ENCODE results near the gene COX19. TPM values are rescaled to one million over a fixed set of nuclear protein-coding genes. Genes with fewer than 3 reads are reported as not detected.

Gene COX19
- total RNA-seq, 1 experiment from 2014 or later: 14.4 TPM

GRCh38 chr7:917255-918117 is 57.9 kb downstream of the COX19 start:
- Histone ChIP-seq H3K36me3 (ENCODE audit: control insufficient read depth, insufficient read depth, low read length) (no peaks in the 10 kb centered on the region), H3K9me3 (ENCODE audit: control insufficient read depth, insufficient read depth, low read depth, low read length) (no peaks in the 10 kb centered on the region), H3K4me3 (ENCODE audit: low read depth in 2 of 2, low read length in 2 of 2) (no peak overlapping the region), H3K4me1 (ENCODE audit: control insufficient read depth, insufficient read depth, low read length) (peaks cover 18% of the 10 kb centered on the region), H3K27ac (ENCODE audit: low read length) (no peak overlapping the region), H3K27me3 (ENCODE audit: control insufficient read depth, insufficient read depth, low read length) (no peaks in the 10 kb centered on the region)
- no peak for DNase-seq (ENCODE audit: low read depth, low spot score)
- in situ Hi-C loops (cut with HindIII; ENCODE audit: low pct_unique_long_range_greater_than_20kb, low sequenced_read_pairs) (no loop called here), intact Hi-C loops (cut with micrococcal nuclease; ENCODE audit: unreplicated experiment) (no loop called here)
- TF ChIP-seq REST (IDR thresholded peaks at IDR 0.05; ENCODE audit: insufficient read depth in 1 of 2, low read depth in 2 of 2, low read length in 1 of 2): no peak
- no peak for TF ChIP-seq TCF7L2 (IDR thresholded peaks at IDR 0.05; ENCODE audit: low read depth, low read length)
- no peak for TF ChIP-seq CTCF (IDR thresholded peaks at IDR 0.05)
- no peak for TF ChIP-seq POLR2AphosphoS5 (IDR thresholded peaks at IDR 0.05; ENCODE audit: low read depth, low read length)
- no peak for TF ChIP-seq SIN3A (IDR thresholded peaks at IDR 0.05; ENCODE audit: borderline replicate concordance, insufficient read depth, low read depth, low read length)
- ChIA-PET CTCF (interaction anchor here (0.7 kb wide), 1 partner anchor 606 kb away, joined by 12 read pairs; no protein-coding TSS in a partner anchor), POLR2A (no interaction called here)
- no peak for ATAC-seq
- BruUV-seq (replicated peaks): no TSS peak

GRCh38 chr7:916291-916941 is 58.9 kb downstream of the COX19 start:
- H3K4me3 ChIP-seq (ENCODE audit: low read depth in 2 of 2, low read length in 2 of 2): no peak overlapping the region
- intact Hi-C loops (cut with micrococcal nuclease; ENCODE audit: unreplicated experiment) (no loop called here), in situ Hi-C loops (cut with HindIII; ENCODE audit: low pct_unique_long_range_greater_than_20kb, low sequenced_read_pairs) (no loop called here)
- peaks cover 18% of the 10 kb centered on the region for H3K4me1 ChIP-seq (ENCODE audit: control insufficient read depth, insufficient read depth, low read length)
- POLR2A ChIA-PET: no interaction called here
- no peaks in the 10 kb centered on the region for H3K36me3 ChIP-seq (ENCODE audit: control insufficient read depth, insufficient read depth, low read length)
- CTCF ChIA-PET: interaction anchor here (0.7 kb wide), 1 partner anchor 605 kb away, joined by 12 read pairs; no protein-coding TSS in a partner anchor
- ATAC-seq (no peak), DNase-seq (ENCODE audit: low read depth, low spot score) (no peak)
- H3K9me3 ChIP-seq (ENCODE audit: control insufficient read depth, insufficient read depth, low read depth, low read length): no peaks in the 10 kb centered on the region
- no TSS peak for BruUV-seq (replicated peaks)
- no peaks in the 10 kb centered on the region for H3K27me3 ChIP-seq (ENCODE audit: control insufficient read depth, insufficient read depth, low read length)
- no peak for TF ChIP-seq CTCF (IDR thresholded peaks at IDR 0.05)
- no peak for TF ChIP-seq REST (IDR thresholded peaks at IDR 0.05; ENCODE audit: insufficient read depth in 1 of 2, low read depth in 2 of 2, low read length in 1 of 2)
- TF ChIP-seq TCF7L2 (IDR thresholded peaks at IDR 0.05; ENCODE audit: low read depth, low read length): no peak
- no peak for TF ChIP-seq POLR2AphosphoS5 (IDR thresholded peaks at IDR 0.05; ENCODE audit: low read depth, low read length)
- no peak for TF ChIP-seq SIN3A (IDR thresholded peaks at IDR 0.05; ENCODE audit: borderline replicate concordance, insufficient read depth, low read depth, low read length)
- H3K27ac ChIP-seq (ENCODE audit: low read length): no peak overlapping the region

All from Panc1 (cell line).